HepG2 (cell line): ENCODE measurements around the gene ARIH1. TPM values are rescaled to one million over a fixed set of nuclear protein-coding genes. Genes with fewer than 3 reads are reported as not detected.

Experiments used
- ARID2 ChIP-seq: sonication (generic); formaldehyde crosslinking; IDR thresholded peaks from 2 replicates; pipeline ENCODE4 v1.8.1; 2022; ENCODE audit warnings: mild to moderate bottlenecking, missing genetic modification reagents, borderline replicate concordance
- ARID3A ChIP-seq: IDR thresholded peaks from 2 replicates; pipeline ENCODE4 v1.6.1; 2012; ENCODE audit warnings: low read depth, low read length, improper control_type of control experiment
- ESRRA ChIP-seq: sonication (generic); formaldehyde crosslinking; IDR thresholded peaks from 2 replicates; pipeline ENCODE4 v1.5.1; 2020; ENCODE audit warnings: mild to moderate bottlenecking, low read depth, missing genetic modification reagents
- FOXA1 ChIP-seq, 2 experiments: fragments of 450-650 bp in 1 of 2; sonication (generic) in 1 of 2; formaldehyde crosslinking in 1 of 2; IDR thresholded peaks; 2 replicates each; pipeline versions ENCODE4 v1.4.0 to v1.6.1; 2016 to 2020; ENCODE audit warnings: missing genetic modification reagents in 1 of 2
- GATAD2A ChIP-seq: IDR thresholded peaks from 2 replicates; pipeline ENCODE4 v1.6.1; 2016
- NCOA2 ChIP-seq: sonication (generic); formaldehyde crosslinking; IDR thresholded peaks from 2 replicates; pipeline ENCODE4 v1.8.0; 2022; ENCODE audit warnings: inconsistent platforms
- NR2C2 ChIP-seq: sonication (generic); formaldehyde crosslinking; IDR thresholded peaks from 2 replicates; pipeline ENCODE4 v1.4.0; 2020; ENCODE audit warnings: missing genetic modification reagents, mild to moderate bottlenecking, moderate library complexity, borderline replicate concordance
- SRSF4 ChIP-seq: fragments of 200-400 bp; formaldehyde crosslinking; IDR thresholded peaks from one replicate; pipeline ENCODE4 v1.6.1; 2018; ENCODE audit warnings: mild to moderate bottlenecking, low read depth, low read length, moderate library complexity; ENCODE audit not compliant: poor library complexity, severe bottlenecking
- ZFP36L2 ChIP-seq: sonication (generic); formaldehyde crosslinking; IDR thresholded peaks from 2 replicates; pipeline ENCODE4 v1.4.0; 2020; ENCODE audit warnings: missing genetic modification reagents
- ZFX ChIP-seq: sonication (generic); formaldehyde crosslinking; IDR thresholded peaks from 2 replicates; pipeline ENCODE4 v1.4.0; 2020; ENCODE audit warnings: mild to moderate bottlenecking, low read depth, missing genetic modification reagents, moderate library complexity
- ZNF20 ChIP-seq: sonication (generic); formaldehyde crosslinking; IDR thresholded peaks from 2 replicates; pipeline ENCODE4 v1.4.0; 2020; ENCODE audit warnings: mild to moderate bottlenecking, moderate library complexity, missing genetic modification reagents
- ZNF331 ChIP-seq: sonication (generic); formaldehyde crosslinking; IDR thresholded peaks from 2 replicates; pipeline ENCODE4 v1.4.0; 2020; ENCODE audit warnings: missing genetic modification reagents
- ZNF468 ChIP-seq: sonication (generic); formaldehyde crosslinking; IDR thresholded peaks from 2 replicates; pipeline ENCODE4 v1.8.0; 2022; ENCODE audit warnings: mild to moderate bottlenecking, moderate library complexity, missing genetic modification reagents
- ZNF577 ChIP-seq: sonication (generic); formaldehyde crosslinking; IDR thresholded peaks from 2 replicates; pipeline ENCODE4 v1.4.0; 2020; ENCODE audit warnings: mild to moderate bottlenecking, low read depth, missing genetic modification reagents, borderline replicate concordance
- ZSCAN12 ChIP-seq: sonication (generic); formaldehyde crosslinking; IDR thresholded peaks from 2 replicates; pipeline ENCODE4 v1.9.0; 2021; ENCODE audit warnings: mild to moderate bottlenecking, missing genetic modification reagents
- polyA plus RNA-seq, 8 experiments: library from polyadenylated mRNA; depleted of rRNA in 3 of 8; stranded (reverse) in 7 of 8; unstranded in 1 of 8; fragments of >200 nt; fragmentation: Illumina TruSeq in 4 of 8; extraction: Trizol in 4 of 8; gene quantifications; 2 replicates each; pipeline versions ENCODE4 v1.2.1 to v1.2.3, GENCODE V29; 2011 to 2016; ENCODE audit warnings: low read depth in 4 of 8, missing spikeins in 1 of 8, mixed read lengths in 1 of 8; ENCODE audit not compliant: insufficient read depth in 1 of 8
- total RNA-seq, 5 experiments: library from RNA; depleted of rRNA; stranded (reverse); fragments of >200 nt; fragmentation: Illumina TruSeq; extraction: Trizol; gene quantifications; 2 replicates each; pipeline ENCODE4 v1.2.3, GENCODE V29; 2016; ENCODE audit warnings: low read depth in 1 of 5
- TF ChIP-seq, protein P1 (sequence below): sonication (generic); formaldehyde crosslinking; IDR thresholded peaks from 2 replicates; pipeline ENCODE4 v1.5.1; 2020; ENCODE audit warnings: mild to moderate bottlenecking, missing genetic modification reagents
- TF ChIP-seq, protein P2 (sequence below): sonication (generic); formaldehyde crosslinking; conservative IDR thresholded peaks from 2 replicates; pipeline ENCODE4 v1.4.0; 2020; ENCODE audit warnings: missing genetic modification reagents
- TF ChIP-seq, protein P3 (sequence below): sonication (generic); formaldehyde crosslinking; IDR thresholded peaks from 2 replicates; pipeline ENCODE4 v1.5.1; 2020; ENCODE audit warnings: missing genetic modification reagents, mild to moderate bottlenecking, borderline replicate concordance

The ARIH1 gene
- total and polyA plus RNA-seq, 2 of the 13 experiments (the other 11 are each of a cell fraction or from before 2014, with no cell fraction given), result 38.8 to 59.8 TPM

GRCh38 chr15:72473614-72474465, at the start of gene ARIH1 (continued):
- 0 out of 2 replicates have a peak, but pooled peaks have one; percentile 19 for TF ChIP-seq ZFP36L2 (CRISPR knock-in tag)
- TF ChIP-seq, protein P1, sequence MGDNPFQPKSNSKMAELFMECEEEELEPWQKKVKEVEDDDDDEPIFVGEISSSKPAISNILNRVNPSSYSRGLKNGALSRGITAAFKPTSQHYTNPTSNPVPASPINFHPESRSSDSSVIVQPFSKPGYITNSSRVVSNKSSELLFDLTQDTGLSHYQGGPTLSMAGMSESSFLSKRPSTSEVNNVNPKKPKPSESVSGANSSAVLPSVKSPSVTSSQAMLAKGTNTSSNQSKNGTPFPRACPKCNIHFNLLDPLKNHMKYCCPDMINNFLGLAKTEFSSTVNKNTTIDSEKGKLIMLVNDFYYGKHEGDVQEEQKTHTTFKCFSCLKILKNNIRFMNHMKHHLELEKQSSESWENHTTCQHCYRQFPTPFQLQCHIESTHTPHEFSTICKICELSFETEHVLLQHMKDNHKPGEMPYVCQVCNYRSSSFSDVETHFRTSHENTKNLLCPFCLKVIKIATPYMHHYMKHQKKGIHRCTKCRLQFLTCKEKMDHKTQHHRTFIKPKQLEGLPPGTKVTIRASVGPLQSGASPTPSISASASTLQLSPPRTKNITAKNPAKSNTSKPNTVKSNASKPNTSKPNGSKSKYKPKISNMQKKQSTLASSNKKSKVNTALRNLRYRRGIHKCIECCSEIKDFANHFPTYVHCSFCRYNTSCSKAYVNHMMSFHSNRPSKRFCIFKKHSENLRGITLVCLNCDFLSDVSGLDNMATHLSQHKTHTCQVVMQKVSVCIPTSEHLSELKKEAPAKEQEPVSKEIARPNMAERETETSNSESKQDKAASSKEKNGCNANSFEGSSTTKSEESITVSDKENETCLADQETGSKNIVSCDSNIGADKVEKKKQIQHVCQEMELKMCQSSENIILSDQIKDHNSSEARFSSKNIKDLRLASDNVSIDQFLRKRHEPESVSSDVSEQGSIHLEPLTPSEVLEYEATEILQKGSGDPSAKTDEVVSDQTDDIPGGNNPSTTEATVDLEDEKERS, result no peak; the same call in 1 of the 2 replicates
- TF ChIP-seq ARID3A, result peak; percentile 45; the same call in 1 of the 2 replicates
- TF ChIP-seq NCOA2 (CRISPR knock-in tag), result peak; percentile 5; the same call in 1 of the 2 replicates
- no peak for TF ChIP-seq ZNF468 (CRISPR knock-in tag)
- TF ChIP-seq ZNF577 (CRISPR knock-in tag), result no peak
- TF ChIP-seq, protein P2, sequence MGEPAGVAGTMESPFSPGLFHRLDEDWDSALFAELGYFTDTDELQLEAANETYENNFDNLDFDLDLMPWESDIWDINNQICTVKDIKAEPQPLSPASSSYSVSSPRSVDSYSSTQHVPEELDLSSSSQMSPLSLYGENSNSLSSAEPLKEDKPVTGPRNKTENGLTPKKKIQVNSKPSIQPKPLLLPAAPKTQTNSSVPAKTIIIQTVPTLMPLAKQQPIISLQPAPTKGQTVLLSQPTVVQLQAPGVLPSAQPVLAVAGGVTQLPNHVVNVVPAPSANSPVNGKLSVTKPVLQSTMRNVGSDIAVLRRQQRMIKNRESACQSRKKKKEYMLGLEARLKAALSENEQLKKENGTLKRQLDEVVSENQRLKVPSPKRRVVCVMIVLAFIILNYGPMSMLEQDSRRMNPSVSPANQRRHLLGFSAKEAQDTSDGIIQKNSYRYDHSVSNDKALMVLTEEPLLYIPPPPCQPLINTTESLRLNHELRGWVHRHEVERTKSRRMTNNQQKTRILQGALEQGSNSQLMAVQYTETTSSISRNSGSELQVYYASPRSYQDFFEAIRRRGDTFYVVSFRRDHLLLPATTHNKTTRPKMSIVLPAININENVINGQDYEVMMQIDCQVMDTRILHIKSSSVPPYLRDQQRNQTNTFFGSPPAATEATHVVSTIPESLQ, result peak; percentile 65; the same call in 1 of the 2 replicates
- TF ChIP-seq FOXA1 (IDR thresholded peaks at IDR 0.05), result no peak
- peak; percentile 90 for TF ChIP-seq FOXA1 (CRISPR knock-in tag; IDR thresholded peaks at IDR 0.05)
- 0 out of 2 replicates have a peak, but pooled peaks have one; percentile 17 for TF ChIP-seq ARID2 (CRISPR knock-in tag)
- TF ChIP-seq ZFX, result peak; percentile 100
- TF ChIP-seq, protein P3, sequence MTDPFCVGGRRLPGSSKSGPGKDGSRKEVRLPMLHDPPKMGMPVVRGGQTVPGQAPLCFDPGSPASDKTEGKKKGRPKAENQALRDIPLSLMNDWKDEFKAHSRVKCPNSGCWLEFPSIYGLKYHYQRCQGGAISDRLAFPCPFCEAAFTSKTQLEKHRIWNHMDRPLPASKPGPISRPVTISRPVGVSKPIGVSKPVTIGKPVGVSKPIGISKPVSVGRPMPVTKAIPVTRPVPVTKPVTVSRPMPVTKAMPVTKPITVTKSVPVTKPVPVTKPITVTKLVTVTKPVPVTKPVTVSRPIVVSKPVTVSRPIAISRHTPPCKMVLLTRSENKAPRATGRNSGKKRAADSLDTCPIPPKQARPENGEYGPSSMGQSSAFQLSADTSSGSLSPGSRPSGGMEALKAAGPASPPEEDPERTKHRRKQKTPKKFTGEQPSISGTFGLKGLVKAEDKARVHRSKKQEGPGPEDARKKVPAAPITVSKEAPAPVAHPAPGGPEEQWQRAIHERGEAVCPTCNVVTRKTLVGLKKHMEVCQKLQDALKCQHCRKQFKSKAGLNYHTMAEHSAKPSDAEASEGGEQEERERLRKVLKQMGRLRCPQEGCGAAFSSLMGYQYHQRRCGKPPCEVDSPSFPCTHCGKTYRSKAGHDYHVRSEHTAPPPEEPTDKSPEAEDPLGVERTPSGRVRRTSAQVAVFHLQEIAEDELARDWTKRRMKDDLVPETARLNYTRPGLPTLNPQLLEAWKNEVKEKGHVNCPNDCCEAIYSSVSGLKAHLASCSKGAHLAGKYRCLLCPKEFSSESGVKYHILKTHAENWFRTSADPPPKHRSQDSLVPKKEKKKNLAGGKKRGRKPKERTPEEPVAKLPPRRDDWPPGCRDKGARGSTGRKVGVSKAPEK (CRISPR knock-in tag), result no peak
- TF ChIP-seq ESRRA (CRISPR knock-in tag), result 0 out of 2 replicates have a peak, but pooled peaks have one; percentile 25
- TF ChIP-seq GATAD2A, result peak; percentile 64
- no peak for TF ChIP-seq SRSF4
- no peak for TF ChIP-seq ZNF20
- TF ChIP-seq ZNF331, result no peak; the same call in 1 of the 2 replicates
- no peak for TF ChIP-seq NR2C2 (CRISPR knock-in tag)
- TF ChIP-seq ZSCAN12 (CRISPR knock-in tag), result no peak
